RPMI8226 (cell line): ENCODE data around the gene KXD1.
"Not testable (repeated sequence)": the region's sequence is repeated elsewhere in the genome, so short reads cannot be mapped to it uniquely, and the experiment has no call there.

Source experiments
- DNase-seq: peaks from one replicate; pipeline ENCODE4 v3.0.0-alpha.2; 2015

Gene KXD1

GRCh38 chr19:18537431-18537830 is 20.2 kb upstream of the KXD1 start:
- DNase-seq = no peak

- DNase-seq = no peak
Measured at GRCh38 chr19:18538115-18538514, 19.6 kb upstream of the KXD1 start.

GRCh38 chr19:18539372-18539771 is 18.3 kb upstream of the KXD1 start:
- no peak for DNase-seq

- DNase-seq = not testable (repeated sequence)
Measured at GRCh38 chr19:18540200-18540599, 17.5 kb upstream of the KXD1 start.

- no peak for DNase-seq
Measured at GRCh38 chr19:18541258-18541991, 16.2 kb upstream of the KXD1 start.

GRCh38 chr19:18541992-18542940 is 15.4 kb upstream of the KXD1 start:
- no peak for DNase-seq

- DNase-seq = peak; percentile 95
Measured at GRCh38 chr19:18542941-18543813, 14.5 kb upstream of the KXD1 start, which contains the start of gene FKBP8. Gene FKBP8 (minus strand): TSS chr19:18543573. CDS start chr19:18541970, 1,603 bp downstream.

- peak; percentile 95 for DNase-seq
Measured at GRCh38 chr19:18543814-18544475, 13.7 kb upstream of the KXD1 start.

GRCh38 chr19:18551631-18552030 is 6.0 kb upstream of the KXD1 start:
- no peak for DNase-seq

- DNase-seq = no peak
Measured at GRCh38 chr19:18558202-18558555, 509 bp downstream of the KXD1 start.

- DNase-seq = no peak
Measured at GRCh38 chr19:18558604-18559003, 934 bp downstream of the KXD1 start.

- DNase-seq = no peak
Measured at GRCh38 chr19:18559685-18560084, 2.0 kb downstream of the KXD1 start.

- DNase-seq = no peak
Measured at GRCh38 chr19:18562086-18562485, 4.4 kb downstream of the KXD1 start.

- no peak for DNase-seq
Measured at GRCh38 chr19:18566953-18567352, 9.3 kb downstream of the KXD1 start.

GRCh38 chr19:18568367-18568766 is 10.7 kb downstream of the KXD1 start:
- DNase-seq = no peak

GRCh38 chr19:18571564-18572344 is 14.1 kb downstream of the KXD1 start, which contains the start of gene UBA52:
Gene UBA52 (plus strand): TSS chr19:18571857. CDS start chr19:18573301, 1,444 bp downstream.
- peak; percentile 99 for DNase-seq

- DNase-seq = no peak
Measured at GRCh38 chr19:18574691-18575291, 17.1 kb downstream of the KXD1 start.

GRCh38 chr19:18576383-18576782 is 18.7 kb downstream of the KXD1 start:
- no peak for DNase-seq

GRCh38 chr19:18577365-18577914 is 19.8 kb downstream of the KXD1 start:
- no peak for DNase-seq

- DNase-seq = no peak
Measured at GRCh38 chr19:18580311-18580710, 22.6 kb downstream of the KXD1 start.

- DNase-seq = no peak
Measured at GRCh38 chr19:18586306-18586705, 28.6 kb downstream of the KXD1 start.
